Lung (tissue), 16 donors: ENCODE results near the gene RNU11. TPM values are rescaled to one million over a fixed set of nuclear protein-coding genes. Genes with fewer than 3 reads are reported as not detected.

Experiments
- ATAC-seq: fragments of 200-7000 bp; cut with Tn5 transposase; one replicate; pipeline ENCODE4 v1.9.1; 2020; ENCODE audit warnings: moderate number of reproducible peaks; ENCODE audit not compliant: insufficient read depth, low FRiP score
- DNase-seq, 3 donors: peaks; one replicate each; pipeline ENCODE4 v3.0.0-alpha.2; 2013 to 2017
- H3K27ac ChIP-seq, 2 donors: one replicate each; pipeline ENCODE4 v1.5.1; 2013; ENCODE audit warnings: mild to moderate bottlenecking in 2 of 2, moderate library complexity in 2 of 2, control low read depth in 1 of 2, inconsistent platforms in 1 of 2, low read depth in 1 of 2, low read length in 1 of 2
- H3K27me3 ChIP-seq, 3 donors: one replicate each; pipeline ENCODE4 v1.5.1; 2013; ENCODE audit warnings: low read length in 2 of 3; ENCODE audit not compliant: control insufficient read depth in 3 of 3, insufficient read depth in 3 of 3
- H3K36me3 ChIP-seq, 4 donors: one replicate each; pipeline ENCODE4 v1.5.1; 2013; ENCODE audit warnings: low read length in 4 of 4, mild to moderate bottlenecking in 1 of 4, moderate library complexity in 1 of 4; ENCODE audit not compliant: control insufficient read depth in 4 of 4, insufficient read depth in 4 of 4
- H3K4me1 ChIP-seq, 5 donors: one replicate each; pipeline ENCODE4 v1.5.1; 2013; ENCODE audit warnings: low read length in 5 of 5, mild to moderate bottlenecking in 2 of 5, moderate library complexity in 1 of 5; ENCODE audit not compliant: control insufficient read depth in 5 of 5, insufficient read depth in 5 of 5
- H3K4me3 ChIP-seq: one replicate; pipeline ENCODE4 v1.5.1; 2013; ENCODE audit warnings: mild to moderate bottlenecking, control low read depth, moderate library complexity
- H3K9ac ChIP-seq, 2 donors: one replicate each; pipeline ENCODE4 v1.5.1; 2013; ENCODE audit warnings: low read length in 2 of 2, control low read depth in 1 of 2; ENCODE audit not compliant: insufficient read depth in 1 of 2
- H3K9me3 ChIP-seq, 4 donors: one replicate each; pipeline ENCODE4 v1.5.1; 2013; ENCODE audit warnings: low read length in 3 of 4, mild to moderate bottlenecking in 1 of 4, moderate library complexity in 1 of 4; ENCODE audit not compliant: control insufficient read depth in 4 of 4, insufficient read depth in 3 of 4
- CTCF ChIP-seq: IDR thresholded peaks from 2 replicates; pipeline ENCODE4 v1.5.1; 2012; ENCODE audit warnings: mild to moderate bottlenecking; ENCODE audit errors: control extremely low read depth, extremely low read depth
- WGBS, 2 donors: extraction: QIAGEN DNeasy Blood & Tissue Kit; methylation state at CpG; one replicate each; pipeline ENCODE4 v1.1.7; 2013; 5-methylcytosine and 5-hydroxymethylcytosine counted together
- long read RNA-seq, 5 donors: transcript quantifications; one replicate each; lab custom pipeline, GENCODE V29; 2026
- polyA plus RNA-seq, 2 donors: library from polyadenylated mRNA; stranded (reverse); fragments of 200-250 nt; gene quantifications; one replicate each; pipeline ENCODE4 v1.2.1, GENCODE V29; 2013
- total RNA-seq, 2 donors: library from RNA; depleted of rRNA in 1 of 2; stranded (reverse); fragments of >200 nt in 1 of 2; gene quantifications; one replicate each; pipeline ENCODE4 v1.2.1, GENCODE V29; 2014 to 2021
- donor health status: control.
- donor health status: control.
- donor health status: Bipolar disorder and iron deficiency.
- donor health status: healthy.
- donor health status: DM: yes; HTN: yes; CAD: no.

The RNU11 gene
- total RNA-seq (not detected), polyA plus RNA-seq (not detected)
- long read RNA-seq, donor 1: 0 reads
- long read RNA-seq, donor 2: 0 reads
- long read RNA-seq, donor 3: 0 reads
- long read RNA-seq, donor 4: 0 reads
- long read RNA-seq, donor 5, partial matches to known transcripts: 0 of 1 reads
- long read RNA-seq, donor 5, other reads (novel, unspliced or antisense): 0 of 1 reads

GRCh38 chr1:28648474-28649198 is at the start of gene RNU11:
RNU11 (plus strand) TSS chr1:28648600.
- H3K27ac ChIP-seq: peak within 1 kb of the TSS; percentile 67 to 91
- TF ChIP-seq CTCF: no peak
- peak; percentile 85 for ATAC-seq
- no peak within 1 kb of the TSS for H3K4me3 ChIP-seq
- no peaks in the 10 kb centered on the region for H3K27me3 ChIP-seq
- peak within 1 kb of the TSS; percentile 85 to 96 for H3K9ac ChIP-seq
- 1 to 2% methylated on average over 28 of the region's 28 CpGs for WGBS, 2 donors
- H3K9me3 ChIP-seq: no peaks in the 10 kb centered on the region
- DNase-seq: peak; percentile 94 to 100 (median 99)
- H3K36me3 ChIP-seq: no peaks in the 10 kb centered on the region
- peaks cover 0 to 21% (median 3%) of the 10 kb centered on the region in 5 donors for H3K4me1 ChIP-seq

GRCh38 chr1:28601696-28602095 is 46.7 kb upstream of the RNU11 start:
- 71 to 92% methylated on average over 3 of the region's 3 CpGs for WGBS, 2 donors
- DNase-seq: no peak
- Histone ChIP-seq H3K9me3 (no peaks in the 10 kb centered on the region), H3K36me3 (peaks cover 12 to 21% (median 18%) of the 10 kb centered on the region in 4 donors), H3K27ac (no peak overlapping the region), H3K4me3 (no peak overlapping the region), H3K9ac (no peak overlapping the region), H3K4me1 (no peaks in the 10 kb centered on the region), H3K27me3 (no peaks in the 10 kb centered on the region)
- no peak for ATAC-seq
- TF ChIP-seq CTCF: no peak

GRCh38 chr1:28602536-28603439 is 45.6 kb upstream of the RNU11 start:
- no peaks in the 10 kb centered on the region for H3K27me3 ChIP-seq
- ATAC-seq (no peak), DNase-seq (peak; percentile 67 to 89 (median 88))
- peaks cover 12 to 29% (median 22%) of the 10 kb centered on the region in 4 donors for H3K36me3 ChIP-seq
- TF ChIP-seq CTCF: peak; percentile 24
- WGBS, 2 donors: 73 to 83% methylated on average over 15 of the region's 15 CpGs
- H3K9ac ChIP-seq: no peak overlapping the region
- no peaks in the 10 kb centered on the region for H3K4me1 ChIP-seq
- no peaks in the 10 kb centered on the region for H3K9me3 ChIP-seq
- no peak overlapping the region for H3K4me3 ChIP-seq
- H3K27ac ChIP-seq: no peak overlapping the region
